Heart left ventricle (tissue), 16 donors: ENCODE data around the gene LFNG. TPM values are rescaled to one million over a fixed set of nuclear protein-coding genes. Genes with fewer than 3 reads are reported as not detected.

Source experiments
- ATAC-seq, 4 donors: fragments of 200-7000 bp; cut with Tn5 transposase; one replicate each; pipeline ENCODE4 v1.9.1; 2020 to 2022; ENCODE audit warnings: moderate library complexity in 4 of 4, mild to moderate bottlenecking in 3 of 4, moderate number of reproducible peaks in 1 of 4
- DNase-seq, 5 donors: peaks; one replicate each; pipeline ENCODE4 v3.0.0-alpha.2; 2020
- H3K27ac ChIP-seq, 12 donors: fragments of 200-600 bp; sonication (generic) in 4 of 12; one replicate each; pipeline versions ENCODE4 v1.5.0 to v1.8.0; 2016 to 2022; ENCODE audit warnings: mild to moderate bottlenecking in 2 of 12
- H3K27me3 ChIP-seq, 9 donors: fragments of 200-600 bp; sonication (generic) in 2 of 9; one replicate each; pipeline versions ENCODE4 v1.5.1 to v1.8.0; 2016 to 2022; ENCODE audit warnings: mild to moderate bottlenecking in 3 of 9
- H3K36me3 ChIP-seq, 9 donors: fragments of 200-600 bp; sonication (generic) in 2 of 9; one replicate each; pipeline versions ENCODE4 v1.5.0 to v1.8.0; 2018 to 2022; ENCODE audit warnings: mild to moderate bottlenecking in 2 of 9
- H3K4me1 ChIP-seq, 12 donors: fragments of 200-600 bp; sonication (generic) in 4 of 12; one replicate each; pipeline versions ENCODE4 v1.5.0 to v1.8.0; 2016 to 2022; ENCODE audit warnings: mild to moderate bottlenecking in 3 of 12
- H3K4me3 ChIP-seq, 12 donors: fragments of 200-600 bp; sonication (generic) in 4 of 12; one replicate each; pipeline versions ENCODE4 v1.5.0 to v1.8.0; 2017 to 2022; ENCODE audit warnings: mild to moderate bottlenecking in 9 of 12, moderate library complexity in 4 of 12
- H3K9me3 ChIP-seq, 12 donors: fragments of 200-600 bp; sonication (generic) in 4 of 12; one replicate each; pipeline versions ENCODE4 v1.5.0 to v1.8.0; 2016 to 2022; ENCODE audit warnings: mild to moderate bottlenecking in 1 of 12
- POLR2A ChIP-seq, 2 donors: fragments of 450-650 bp; IDR thresholded peaks; one replicate each; pipeline ENCODE4 v1.6.1; 2017; ENCODE audit warnings: antibody characterized with exemption in 2 of 2, mild to moderate bottlenecking in 2 of 2, moderate library complexity in 2 of 2
- WGBS, 4 donors: extraction: QIAGEN DNeasy Blood & Tissue Kit in 2 of 4; methylation state at CpG; one replicate each; pipeline versions ENCODE4 v1.1.5 to v1.1.7; 2013 to 2018; 5-methylcytosine and 5-hydroxymethylcytosine counted together
- intact Hi-C, 10 donors: fragments of 100-400 bp; cut with DNase I; formaldehyde crosslinking; loops; one replicate each; pipeline versions ENCODE4 v1.11.1 to v1.14.2; 2022
- polyA plus RNA-seq, 2 donors: library from polyadenylated mRNA; stranded (reverse); fragments of 200-250 nt; gene quantifications; one replicate each; pipeline ENCODE4 v1.2.3, GENCODE V29; 2013
- total RNA-seq, 9 donors: library from RNA; depleted of rRNA in 2 of 9; stranded (reverse); fragments of >200 nt in 2 of 9; fragmentation: NEBNext Ultra II Directional in 3 of 9; extraction: Animal tissue kit (Norgen Biotek cat#: 25700) in 3 of 9; gene quantifications; one replicate each; pipeline versions ENCODE4 v1.1.0 to v1.2.4, GENCODE V29; 2016 to 2023
- TF ChIP-seq, protein P1 (sequence below), 12 donors: fragments of 200-600 bp; sonication (generic) in 4 of 12; IDR thresholded peaks; one replicate each; pipeline versions ENCODE4 v1.5.0 to v1.8.0; 2018 to 2022; ENCODE audit warnings: antibody characterized with exemption in 12 of 12, mild to moderate bottlenecking in 5 of 12
- donor health status: ischemic (EF 13 %, LVEDD 7.1; RV severe dilation, severe dysfunction).
- donor health status: healthy with polysubstance abuse.
- donor health status: DM: no; HTN: yes; CAD: no.
- donor health status: DM: no; HTN: no; CAD: no.
- donor health status: ischemic (EF 25% LVEDD 6.9; RV normal size, moderate dysfunction).
- donor health status: ischemic (EF 25% LVEDD 5.7; RV mildly dilated, moderate dysfunction).
- donor health status: healthy.
- donor health status: DM: yes; HTN: yes; CAD: no.
- donor health status: ischemic (EF 35%, LVEDD 5.7; RV mildly dilated, moderate dysfunction).
- donor health status: nonischemic (EF 11% LVEDD 7.7; RV severe dilation, severe dysfunction).
- donor health status: DM: yes; HTN: yes; CAD: no.
- donor health status: PGD.
- donor health status: ischemic (EF 29% LVEDD 5.4; RV normal size, mild dysfunction).
- donor health status: nonischemic (EF 23%, LVEDD 6.1; RV moderate dilation, normal function).

LFNG gene
- total and polyA plus RNA-seq, 11 donors: 3.1 to 22.8 (median 7.6) TPM

DNA sequence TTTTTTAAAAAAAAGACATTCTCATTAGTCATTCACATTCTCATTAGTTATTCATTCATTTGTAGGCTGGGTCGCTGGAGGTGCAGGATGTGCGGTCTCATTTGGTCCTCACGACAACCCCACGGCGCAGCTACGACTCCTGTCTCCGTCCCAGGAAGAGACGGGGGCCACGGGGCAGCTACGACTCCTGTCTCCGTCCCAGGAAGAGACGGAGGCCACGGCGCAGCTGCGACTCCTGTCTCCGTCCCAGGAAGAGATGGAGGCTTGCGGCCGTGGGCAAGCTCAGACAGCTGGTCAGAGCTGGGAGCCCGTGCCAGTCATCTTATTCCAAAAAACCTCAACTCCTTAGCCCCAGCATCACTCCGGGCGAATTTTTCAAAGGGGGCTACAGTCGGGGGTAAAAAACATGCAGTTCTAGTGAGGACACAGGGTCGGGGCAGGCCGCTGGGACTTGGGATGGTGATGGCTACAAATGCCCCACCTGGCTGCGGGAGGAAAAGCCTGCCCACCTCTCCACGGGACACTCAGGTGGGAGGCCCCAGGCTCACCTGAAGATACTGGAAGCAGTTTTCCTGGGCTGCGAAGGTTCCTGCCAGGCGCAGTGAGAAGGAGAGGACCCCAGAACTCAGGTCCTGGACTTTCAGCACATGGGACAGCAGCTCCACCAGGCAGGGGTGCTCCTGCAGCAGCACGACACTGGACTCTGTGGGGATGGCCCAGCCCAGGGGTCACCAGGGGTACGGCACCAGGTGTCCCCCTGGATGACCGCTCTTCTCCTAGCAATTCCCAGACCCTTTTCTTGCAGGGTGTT is 27.4 kb downstream of the LFNG start:
- intact Hi-C loops: no loop called here
- Histone ChIP-seq H3K27ac (no peak overlapping the region), H3K9me3 (no peaks in the 10 kb centered on the region), H3K4me1 (peaks cover 0 to under 1% (median 0%) of the 10 kb centered on the region in 12 donors), H3K36me3 (peaks cover 0 to 94% (median 76%) of the 10 kb centered on the region in 9 donors), H3K4me3 (no peak overlapping the region), H3K27me3 (no peaks in the 10 kb centered on the region)
- no peak for ATAC-seq
- TF ChIP-seq, protein P1, sequence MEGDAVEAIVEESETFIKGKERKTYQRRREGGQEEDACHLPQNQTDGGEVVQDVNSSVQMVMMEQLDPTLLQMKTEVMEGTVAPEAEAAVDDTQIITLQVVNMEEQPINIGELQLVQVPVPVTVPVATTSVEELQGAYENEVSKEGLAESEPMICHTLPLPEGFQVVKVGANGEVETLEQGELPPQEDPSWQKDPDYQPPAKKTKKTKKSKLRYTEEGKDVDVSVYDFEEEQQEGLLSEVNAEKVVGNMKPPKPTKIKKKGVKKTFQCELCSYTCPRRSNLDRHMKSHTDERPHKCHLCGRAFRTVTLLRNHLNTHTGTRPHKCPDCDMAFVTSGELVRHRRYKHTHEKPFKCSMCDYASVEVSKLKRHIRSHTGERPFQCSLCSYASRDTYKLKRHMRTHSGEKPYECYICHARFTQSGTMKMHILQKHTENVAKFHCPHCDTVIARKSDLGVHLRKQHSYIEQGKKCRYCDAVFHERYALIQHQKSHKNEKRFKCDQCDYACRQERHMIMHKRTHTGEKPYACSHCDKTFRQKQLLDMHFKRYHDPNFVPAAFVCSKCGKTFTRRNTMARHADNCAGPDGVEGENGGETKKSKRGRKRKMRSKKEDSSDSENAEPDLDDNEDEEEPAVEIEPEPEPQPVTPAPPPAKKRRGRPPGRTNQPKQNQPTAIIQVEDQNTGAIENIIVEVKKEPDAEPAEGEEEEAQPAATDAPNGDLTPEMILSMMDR (IDR thresholded peaks at IDR 0.05): no peak
- no peak for TF ChIP-seq POLR2A (IDR thresholded peaks at IDR 0.05)
- DNase-seq: peak in 1 of 5 donors; percentile 1
- WGBS, 4 donors: 86 to 96% (median 90%) methylated on average over 31 of the region's 31 CpGs

DNA sequence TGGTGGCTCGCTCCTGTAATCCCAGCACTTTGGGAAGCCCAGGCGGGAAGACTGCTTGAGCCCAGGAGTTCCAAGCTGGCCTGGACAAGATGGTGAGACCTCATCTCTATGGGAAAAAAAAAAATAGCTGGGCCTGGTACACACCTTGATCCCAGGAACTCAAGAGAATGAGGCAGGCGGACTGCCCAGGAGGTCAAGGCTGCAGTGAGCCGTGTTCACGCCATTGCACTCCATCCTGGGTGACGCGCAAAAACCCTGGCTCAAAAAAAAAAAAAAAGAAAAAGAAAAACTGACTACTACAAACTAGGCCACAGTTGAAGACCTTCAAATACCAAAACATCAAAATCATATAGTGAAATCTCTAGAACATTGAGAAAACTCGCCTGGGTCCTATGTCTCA is 31.8 kb downstream of the LFNG start:
- no peak for TF ChIP-seq POLR2A (IDR thresholded peaks at IDR 0.05)
- TF ChIP-seq, protein P1 (IDR thresholded peaks at IDR 0.05): no peak
- 95 to 99% (median 96%) methylated on average over 8 of the region's 8 CpGs for WGBS, 4 donors
- DNase-seq (no peak), ATAC-seq (no peak)
- intact Hi-C loops: loop anchor here in 2 of 10 donors (5.0 to 10.0 kb wide), 2 partner anchors 34 to 67 kb away; partner anchors contain the start of gene LFNG (in 1 of the 2)
- H3K27me3 ChIP-seq: no peaks in the 10 kb centered on the region
- no peaks in the 10 kb centered on the region for H3K9me3 ChIP-seq
- H3K27ac ChIP-seq: no peak overlapping the region
- no peak overlapping the region for H3K4me3 ChIP-seq
- peaks cover 0 to 65% (median 36%) of the 10 kb centered on the region in 9 donors for H3K36me3 ChIP-seq
- peaks cover 0 to 34% (median 17%) of the 10 kb centered on the region in 12 donors for H3K4me1 ChIP-seq

DNA sequence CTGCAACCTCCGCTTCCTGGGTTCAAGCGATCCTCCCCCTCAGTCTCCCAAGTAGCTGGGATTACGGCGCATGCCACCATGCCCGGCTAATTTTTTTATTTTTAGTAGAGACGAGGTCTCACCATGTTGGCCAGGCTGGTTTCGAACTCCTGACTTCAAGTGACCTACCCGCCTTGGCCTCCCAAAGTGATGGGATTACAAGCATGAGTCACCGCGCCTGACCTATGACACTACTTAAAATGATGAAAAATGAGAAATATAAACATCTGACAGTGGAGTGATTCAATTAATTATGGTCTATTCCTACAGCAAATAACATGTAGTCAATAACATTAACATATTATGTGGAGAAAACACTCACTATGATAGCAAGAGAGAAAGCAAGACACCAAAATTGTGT is 33.5 kb downstream of the LFNG start:
- H3K27me3 ChIP-seq: no peaks in the 10 kb centered on the region
- TF ChIP-seq, protein P1 (IDR thresholded peaks at IDR 0.05): no peak
- no peak for TF ChIP-seq POLR2A (IDR thresholded peaks at IDR 0.05)
- H3K4me3 ChIP-seq: no peak overlapping the region
- ATAC-seq (no peak), DNase-seq (no peak)
- no peaks in the 10 kb centered on the region for H3K9me3 ChIP-seq
- H3K36me3 ChIP-seq: peaks cover 0 to 48% (median 19%) of the 10 kb centered on the region in 9 donors
- intact Hi-C loops: loop anchor here in 2 of 10 donors (5.0 to 10.0 kb wide), 2 partner anchors 36 to 68 kb away; partner anchors contain the start of gene LFNG (in 1 of the 2)
- peaks cover 0 to 40% (median 21%) of the 10 kb centered on the region in 12 donors for H3K4me1 ChIP-seq
- WGBS, 4 donors: 95 to 97% (median 96%) methylated on average over 10 of the region's 10 CpGs
- no peak overlapping the region for H3K27ac ChIP-seq
